Endodermal cell (in vitro differentiated cells): ENCODE measurements around the gene ARHGAP26. TPM values are rescaled to one million over a fixed set of nuclear protein-coding genes. Genes with fewer than 3 reads are reported as not detected.

ENCODE experiments used
- DNase-seq: peaks from one replicate; pipeline ENCODE4 v3.0.0-alpha.2; 2017
- H3K27ac ChIP-seq: 2 replicates; pipeline ENCODE4 v1.5.1; 2013; ENCODE audit warnings: mild to moderate bottlenecking, low read depth, low read length, moderate library complexity
- H3K27me3 ChIP-seq: 2 replicates; pipeline ENCODE4 v1.6.1; 2013; ENCODE audit warnings: mild to moderate bottlenecking, low read length, moderate library complexity; ENCODE audit not compliant: insufficient read depth, control insufficient read depth, poor library complexity, severe bottlenecking
- H3K36me3 ChIP-seq: 2 replicates; pipeline ENCODE4 v1.7.0; 2013; ENCODE audit warnings: mild to moderate bottlenecking, low read length, moderate library complexity; ENCODE audit not compliant: control insufficient read depth, insufficient read depth
- H3K4me1 ChIP-seq: one replicate; pipeline ENCODE4 v1.7.0; 2013; ENCODE audit warnings: low read length; ENCODE audit not compliant: control insufficient read depth, insufficient read depth
- H3K4me3 ChIP-seq: 2 replicates; pipeline ENCODE4 v1.5.1; 2013; ENCODE audit warnings: mild to moderate bottlenecking, low read length, moderate library complexity
- H3K9ac ChIP-seq: 2 replicates; pipeline ENCODE4 v1.6.1; 2013; ENCODE audit warnings: mild to moderate bottlenecking, low read length, moderate library complexity; ENCODE audit not compliant: poor library complexity, severe bottlenecking; ENCODE audit errors: extremely low read depth
- H3K9me3 ChIP-seq: 2 replicates; pipeline ENCODE4 v1.6.1; 2013; ENCODE audit warnings: mild to moderate bottlenecking, low read length, moderate library complexity; ENCODE audit not compliant: control insufficient read depth
- H3K27ac Mint-ChIP-seq: 2 replicates; pipeline ENCODE4 v1.8.0; 2020; ENCODE audit warnings: mixed read lengths
- H3K27me3 Mint-ChIP-seq: 2 replicates; pipeline ENCODE4 v1.8.0; 2021; ENCODE audit warnings: mild to moderate bottlenecking, mixed read lengths; ENCODE audit not compliant: insufficient read depth
- H3K36me3 Mint-ChIP-seq: 2 replicates; pipeline ENCODE4 v1.8.0; 2020; ENCODE audit warnings: low read depth, mixed read lengths
- H3K4me1 Mint-ChIP-seq: 2 replicates; pipeline ENCODE4 v1.8.0; 2020; ENCODE audit warnings: mixed read lengths
- H3K4me3 Mint-ChIP-seq: 2 replicates; pipeline ENCODE4 v1.8.0; 2020; ENCODE audit warnings: mild to moderate bottlenecking, moderate library complexity, mixed read lengths
- H3K9me3 Mint-ChIP-seq: 2 replicates; pipeline ENCODE4 v1.8.0; 2020; ENCODE audit warnings: mild to moderate bottlenecking, mixed read lengths
- WGBS, 2 experiments: methylation state at CpG; one replicate each; pipeline versions ENCODE4 v1.1.5 to v1.1.7; 2013; ENCODE audit warnings: missing lambda C conversion rate in 2 of 2, mixed read lengths in 1 of 2; ENCODE audit not compliant: insufficient coverage in 1 of 2, insufficient read length in 1 of 2; 5-methylcytosine and 5-hydroxymethylcytosine counted together
- total RNA-seq, 2 donors: library from RNA; stranded (reverse); fragmentation: NEBNext Ultra II Directional in 1 of 2; extraction: Animal tissue kit (Norgen Biotek cat#: 25700) in 1 of 2; gene quantifications; 2 replicates in 1 of 2; 3 replicates in 1 of 2; pipeline ENCODE4 v1.2.1, GENCODE V29; 2021
- TF ChIP-seq, protein P1 (sequence below): fragments of 200-600 bp; sonication (generic); conservative IDR thresholded peaks from 2 replicates; pipeline ENCODE4 v1.5.0; 2021; ENCODE audit warnings: antibody characterized with exemption, mild to moderate bottlenecking

ARHGAP26 gene
- total RNA-seq, 2 donors from 2014 or later, result 49.2 to 60.5 TPM

DNA sequence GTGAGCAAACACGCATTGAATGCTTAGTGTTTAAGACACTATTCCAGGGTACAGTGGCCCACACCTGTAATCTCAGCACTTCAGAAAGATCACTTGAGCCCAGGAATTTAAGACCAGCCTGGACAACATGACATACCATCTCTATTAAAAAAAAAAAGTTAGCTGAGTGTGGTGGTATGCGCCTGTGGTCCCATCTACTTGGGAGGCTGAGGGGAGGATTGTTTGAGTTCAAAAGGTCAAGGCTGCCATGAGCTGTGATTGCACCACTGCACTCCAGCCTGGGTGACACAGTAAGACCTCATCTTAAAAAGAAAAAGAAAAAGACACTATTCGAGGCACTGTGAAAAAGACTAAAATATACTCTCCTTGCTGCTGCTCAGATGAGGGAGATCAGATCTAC, 392.6 kb downstream of the ARHGAP26 start:
- no peak overlapping the region for H3K4me3 ChIP-seq
- Mint-ChIP-seq H3K27me3 (no peaks in the 10 kb centered on the region), H3K27ac (no peak overlapping the region), H3K9me3 (peaks cover 2% of the 10 kb centered on the region), H3K36me3 (peaks cover 5% of the 10 kb centered on the region), H3K4me3 (no peak overlapping the region), H3K4me1 (peaks cover 9% of the 10 kb centered on the region)
- DNase-seq, result no peak
- H3K9me3 ChIP-seq, result no peaks in the 10 kb centered on the region
- 90 to 95% methylated on average over 2 to 3 of the region's 3 CpGs for WGBS, 2 experiments
- no peak overlapping the region for H3K27ac ChIP-seq
- TF ChIP-seq, protein P1, sequence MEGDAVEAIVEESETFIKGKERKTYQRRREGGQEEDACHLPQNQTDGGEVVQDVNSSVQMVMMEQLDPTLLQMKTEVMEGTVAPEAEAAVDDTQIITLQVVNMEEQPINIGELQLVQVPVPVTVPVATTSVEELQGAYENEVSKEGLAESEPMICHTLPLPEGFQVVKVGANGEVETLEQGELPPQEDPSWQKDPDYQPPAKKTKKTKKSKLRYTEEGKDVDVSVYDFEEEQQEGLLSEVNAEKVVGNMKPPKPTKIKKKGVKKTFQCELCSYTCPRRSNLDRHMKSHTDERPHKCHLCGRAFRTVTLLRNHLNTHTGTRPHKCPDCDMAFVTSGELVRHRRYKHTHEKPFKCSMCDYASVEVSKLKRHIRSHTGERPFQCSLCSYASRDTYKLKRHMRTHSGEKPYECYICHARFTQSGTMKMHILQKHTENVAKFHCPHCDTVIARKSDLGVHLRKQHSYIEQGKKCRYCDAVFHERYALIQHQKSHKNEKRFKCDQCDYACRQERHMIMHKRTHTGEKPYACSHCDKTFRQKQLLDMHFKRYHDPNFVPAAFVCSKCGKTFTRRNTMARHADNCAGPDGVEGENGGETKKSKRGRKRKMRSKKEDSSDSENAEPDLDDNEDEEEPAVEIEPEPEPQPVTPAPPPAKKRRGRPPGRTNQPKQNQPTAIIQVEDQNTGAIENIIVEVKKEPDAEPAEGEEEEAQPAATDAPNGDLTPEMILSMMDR, result no peak
- no peaks in the 10 kb centered on the region for H3K36me3 ChIP-seq
- no peaks in the 10 kb centered on the region for H3K27me3 ChIP-seq
- peaks cover 4% of the 10 kb centered on the region for H3K4me1 ChIP-seq
- H3K9ac ChIP-seq, result no peak overlapping the region

GRCh38 chr5:143164557-143164956, 394.4 kb downstream of the ARHGAP26 start:
- no peak overlapping the region for H3K27ac ChIP-seq
- no peak for DNase-seq
- TF ChIP-seq, protein P1, result no peak
- Mint-ChIP-seq H3K27ac (no peak overlapping the region), H3K4me1 (peaks cover 21% of the 10 kb centered on the region), H3K4me3 (no peak overlapping the region), H3K36me3 (peaks cover 5% of the 10 kb centered on the region), H3K9me3 (peaks cover 2% of the 10 kb centered on the region), H3K27me3 (no peaks in the 10 kb centered on the region)
- H3K36me3 ChIP-seq, result no peaks in the 10 kb centered on the region
- 87 to 100% methylated on average over 3 to 4 of the region's 4 CpGs for WGBS, 2 experiments
- peaks cover 9% of the 10 kb centered on the region for H3K4me1 ChIP-seq
- H3K27me3 ChIP-seq, result no peaks in the 10 kb centered on the region
- no peak overlapping the region for H3K4me3 ChIP-seq
- no peaks in the 10 kb centered on the region for H3K9me3 ChIP-seq
- H3K9ac ChIP-seq, result no peak overlapping the region

- 96 to 97% methylated on average over 9 to 11 of the region's 12 CpGs for WGBS, 2 experiments
- TF ChIP-seq, protein P1, result no peak
- peaks cover 2% of the 10 kb centered on the region for H3K9me3 Mint-ChIP-seq
- H3K36me3 Mint-ChIP-seq, result peaks cover 5% of the 10 kb centered on the region
- no peaks in the 10 kb centered on the region for H3K36me3 ChIP-seq
- H3K9me3 ChIP-seq, result no peaks in the 10 kb centered on the region
- H3K4me1 ChIP-seq, result peaks cover 11% of the 10 kb centered on the region
- no peaks in the 10 kb centered on the region for H3K27me3 Mint-ChIP-seq
- H3K4me3 Mint-ChIP-seq, result no peak overlapping the region
- no peak for DNase-seq
- peaks cover 21% of the 10 kb centered on the region for H3K4me1 Mint-ChIP-seq
- no peak overlapping the region for H3K9ac ChIP-seq
- no peaks in the 10 kb centered on the region for H3K27me3 ChIP-seq
- H3K27ac ChIP-seq, result no peak overlapping the region
- no peak overlapping the region for H3K4me3 ChIP-seq
- H3K27ac Mint-ChIP-seq, result no peak overlapping the region
Observed at GRCh38 chr5:143165049-143165880, 395.1 kb downstream of the ARHGAP26 start.
